SK-N-SH (cell line): ENCODE results near the gene MMD. TPM values are rescaled to one million over a fixed set of nuclear protein-coding genes. Genes with fewer than 3 reads are reported as not detected.

Experiments
- CTCF ChIA-PET: fragments of 300-600, 350-600 bp; formaldehyde crosslinking; extraction: SDS; loops from one replicate; lab custom pipeline; 2021; lab: Yijun Ruan, JAX
- POLR2A ChIA-PET: fragments of 350-600 bp; sonication (Branson Sonifier 250); formaldehyde crosslinking; extraction: SDS; loops from one replicate; lab custom pipeline; 2020; ENCODE audit warnings: antibody characterized with exemption, inconsistent platforms; lab: Yijun Ruan, JAX
- DNase-seq: peaks from one replicate; pipeline ENCODE4 v3.0.0; 2012
- H2AFZ ChIP-seq: fragments of 200-600 bp; sonication (generic); 2 replicates; pipeline ENCODE4 v1.8.1; 2016; ENCODE audit warnings: antibody characterized with exemption, mild to moderate bottlenecking, low read depth
- H3F3A ChIP-seq: fragments of 200-600 bp; sonication (generic); replicated peaks from 2 replicates; pipeline ENCODE3; 2016; ENCODE audit warnings: antibody characterized with exemption, mild to moderate bottlenecking; ENCODE audit not compliant: insufficient read depth
- H3K27ac ChIP-seq, 2 experiments: fragments of 200-500 bp in 1 of 2; fragments of 200-600 bp in 1 of 2; sonication (Bioruptor generic) in 1 of 2; sonication (generic), shearing (Covaris generic) in 1 of 2; 2 replicates each; pipeline versions ENCODE4 v1.5.1 to v1.6.1; 2014 to 2016; ENCODE audit warnings: low read depth in 2 of 2, inconsistent platforms in 1 of 2, low read length in 1 of 2, mild to moderate bottlenecking in 1 of 2, mixed read lengths in 1 of 2
- H3K27me3 ChIP-seq: fragments of 200-600 bp; sonication (generic), shearing (Covaris generic); 2 replicates; pipeline ENCODE4 v1.6.1; 2016; ENCODE audit warnings: mixed run types; ENCODE audit not compliant: insufficient read depth
- H3K36me3 ChIP-seq, 2 experiments: fragments of 200-500 bp in 1 of 2; fragments of 200-600 bp in 1 of 2; sonication (Bioruptor generic) in 1 of 2; sonication (generic) in 1 of 2; replicated peaks in 1 of 2; 2 replicates each; pipeline versions ENCODE3 to v1.5.1; 2014 to 2016; ENCODE audit warnings: low read length in 1 of 2, mild to moderate bottlenecking in 1 of 2; ENCODE audit not compliant: insufficient read depth in 2 of 2, control insufficient read depth in 1 of 2
- H3K4me1 ChIP-seq, 2 experiments: fragments of 200-500 bp in 1 of 2; fragments of 200-600 bp in 1 of 2; sonication (Bioruptor generic) in 1 of 2; sonication (generic), shearing (Covaris generic) in 1 of 2; 2 replicates each; pipeline versions ENCODE4 v1.5.1 to v1.6.1; 2014 to 2016; ENCODE audit warnings: low read depth in 1 of 2, low read length in 1 of 2, mixed run types in 1 of 2; ENCODE audit not compliant: insufficient read depth in 2 of 2, control insufficient read depth in 1 of 2
- H3K4me2 ChIP-seq: fragments of 200-600 bp; sonication (generic), shearing (Covaris generic); 2 replicates; pipeline ENCODE4 v1.6.1; 2017; ENCODE audit warnings: mixed run types
- H3K4me3 ChIP-seq, 2 experiments: fragments of 200-500 bp in 1 of 2; fragments of 200-600 bp in 1 of 2; sonication (Bioruptor generic) in 1 of 2; sonication (generic), shearing (Covaris generic) in 1 of 2; 2 replicates each; pipeline versions ENCODE4 v1.5.1 to v1.8.1; 2014 to 2016; ENCODE audit warnings: low read depth in 2 of 2, inconsistent platforms in 1 of 2, low read length in 1 of 2, mild to moderate bottlenecking in 1 of 2, mixed read lengths in 1 of 2, moderate library complexity in 1 of 2
- H3K79me2 ChIP-seq: fragments of 200-600 bp; sonication (generic); 2 replicates; pipeline ENCODE4 v1.8.1; 2017; ENCODE audit warnings: mild to moderate bottlenecking; ENCODE audit not compliant: insufficient read depth
- H3K9ac ChIP-seq: fragments of 200-600 bp; sonication (generic); 2 replicates; pipeline ENCODE4 v1.6.1; 2017; ENCODE audit warnings: mixed run types
- H3K9me2 ChIP-seq: fragments of 200-600 bp; sonication (generic); 2 replicates; pipeline ENCODE4 v1.6.1; 2017; ENCODE audit warnings: mixed run types
- H3K9me3 ChIP-seq: fragments of 200-600 bp; sonication (generic); 2 replicates; pipeline ENCODE4 v1.6.1; 2017; ENCODE audit warnings: mixed run types, mild to moderate bottlenecking, moderate library complexity
- H4K20me1 ChIP-seq: fragments of 200-600 bp; sonication (generic); 2 replicates; pipeline ENCODE4 v1.6.1; 2017; ENCODE audit warnings: mild to moderate bottlenecking, mixed run types; ENCODE audit not compliant: insufficient read depth
- CHD2 ChIP-seq: fragments of 150-350 bp; IDR thresholded peaks from 2 replicates; pipeline ENCODE4 v1.6.1; 2018; ENCODE audit warnings: low read length; ENCODE audit not compliant: partially characterized antibody
- ELF1 ChIP-seq: IDR thresholded peaks from 2 replicates; pipeline ENCODE4 v1.4.0; 2012
- FOXJ3 ChIP-seq: sonication (generic); formaldehyde crosslinking; IDR thresholded peaks from 2 replicates; pipeline ENCODE4 v1.5.1; 2020; ENCODE audit warnings: mild to moderate bottlenecking, missing genetic modification reagents
- GATA2 ChIP-seq: sonication (generic); formaldehyde crosslinking; IDR thresholded peaks from 2 replicates; pipeline ENCODE4 v1.5.0; 2020; ENCODE audit warnings: mild to moderate bottlenecking, missing genetic modification reagents
- JUND ChIP-seq: IDR thresholded peaks from 2 replicates; pipeline ENCODE4 v1.4.0; 2012
- NFIC ChIP-seq: IDR thresholded peaks from 2 replicates; pipeline ENCODE4 v1.4.0; 2012; ENCODE audit warnings: borderline replicate concordance
- NRF1 ChIP-seq: IDR thresholded peaks from 2 replicates; pipeline ENCODE4 v1.6.1; 2012; ENCODE audit warnings: low read depth, mild to moderate bottlenecking, low read length
- POLR2AphosphoS5 ChIP-seq: IDR thresholded peaks from 2 replicates; pipeline ENCODE4 v1.6.1; 2012; ENCODE audit warnings: low read depth, low read length
- RFX5 ChIP-seq: IDR thresholded peaks from 2 replicates; pipeline ENCODE4 v1.6.1; 2012; ENCODE audit warnings: mild to moderate bottlenecking, improper control_type of control experiment, low read length
- RXRA ChIP-seq: IDR thresholded peaks from 2 replicates; pipeline ENCODE4 v1.4.0; 2012; ENCODE audit warnings: low read depth, mild to moderate bottlenecking, borderline replicate concordance
- SMC3 ChIP-seq: IDR thresholded peaks from 2 replicates; pipeline ENCODE4 v1.6.1; 2012; ENCODE audit warnings: low read depth, low read length, improper control_type of control experiment
- TAF1 ChIP-seq: IDR thresholded peaks from 2 replicates; pipeline ENCODE4 v1.6.1; 2012; ENCODE audit warnings: low read depth, mild to moderate bottlenecking, low read length, moderate library complexity, borderline replicate concordance
- TEAD4 ChIP-seq: IDR thresholded peaks from 2 replicates; pipeline ENCODE4 v1.4.0; 2012; ENCODE audit warnings: mild to moderate bottlenecking, borderline replicate concordance; ENCODE audit not compliant: insufficient read depth
- USF2 ChIP-seq: fragments of 150-350 bp; IDR thresholded peaks from 2 replicates; pipeline ENCODE4 v1.6.1; 2017; ENCODE audit warnings: antibody characterized with exemption, low read length, low read depth, borderline replicate concordance
- ZBTB33 ChIP-seq: IDR thresholded peaks from 2 replicates; pipeline ENCODE4 v1.4.0; 2012; ENCODE audit warnings: low read depth, borderline replicate concordance
- WGBS: methylation state at CpG from one replicate; pipeline ENCODE4 v1.1.6; 2017; ENCODE audit warnings: low lambda C conversion rate; 5-methylcytosine and 5-hydroxymethylcytosine counted together
- polyA plus RNA-seq, 3 experiments: library from polyadenylated mRNA; depleted of rRNA; stranded (reverse); fragments of >200 nt; gene quantifications; 2 replicates each; pipeline ENCODE4 v1.2.3, GENCODE V29; 2012

The MMD gene
- polyA plus RNA-seq, 1 of the 3 experiments (the other 2 are of a cell fraction) = 10.9 TPM

GRCh38 chr17:55417411-55418268 lies 4.0 kb downstream of the MMD start (continued):
- TF ChIP-seq POLR2AphosphoS5 = no peak
- TF ChIP-seq RXRA = no peak
- no peak for TF ChIP-seq NRF1
- no peak for TF ChIP-seq RFX5
- no peak for TF ChIP-seq GATA2 (CRISPR knock-in tag)
- no peak for TF ChIP-seq JUND

- no peak overlapping the region for H3K27ac ChIP-seq
- H3K79me2 ChIP-seq = peaks cover 35% of the 10 kb centered on the region; the same call in 1 of the 2 replicates
- ChIA-PET POLR2A (no interaction called here), CTCF (interaction anchor here (1.1 to 2.9 kb wide), 5 partner anchors 11 to 319 kb away, joined by 3 to 12 read pairs (median 3); no protein-coding TSS in a partner anchor)
- peaks cover 8 to 11% of the 10 kb centered on the region in 2 experiments; a peak in 3 of 4 replicates for H3K4me1 ChIP-seq
- H3F3A ChIP-seq = no peaks in the 10 kb centered on the region
- WGBS = 80% methylated on average over 4 of the region's 4 CpGs
- H3K36me3 ChIP-seq = peaks cover 7 to 12% of the 10 kb centered on the region in 2 experiments
- H3K4me3 ChIP-seq = no peak overlapping the region
- TF ChIP-seq FOXJ3 (CRISPR knock-in tag) (no peak), NFIC (no peak), TAF1 (no peak), CHD2 (no peak), ZBTB33 (no peak), SMC3 (no peak), USF2 (no peak), TEAD4 (no peak), ELF1 (no peak)
- no peak overlapping the region for H3K9ac ChIP-seq
- no peaks in the 10 kb centered on the region for H3K9me2 ChIP-seq
- no peak overlapping the region for H3K4me2 ChIP-seq
- no peak for DNase-seq
- H3K9me3 ChIP-seq = no peaks in the 10 kb centered on the region
- H2AFZ ChIP-seq = no peak overlapping the region
- H4K20me1 ChIP-seq = no peaks in the 10 kb centered on the region
- H3K27me3 ChIP-seq = no peaks in the 10 kb centered on the region
These were observed 5.1 kb downstream of the MMD start for GRCh38 chr17:55416470-55417052.
